Testis (tissue), 3 donors: ENCODE measurements around the gene TSPAN17. TPM values are rescaled to one million over a fixed set of nuclear protein-coding genes. Genes with fewer than 3 reads are reported as not detected.

ENCODE experiments used
- DNase-seq: peaks from one replicate; pipeline ENCODE4 v3.0.0-alpha.2; 2019
- H3K27ac ChIP-seq, 2 donors: fragments of 200-600 bp; sonication (generic); one replicate each; pipeline ENCODE4 v1.5.1; 2019
- H3K27me3 ChIP-seq: fragments of 200-600 bp; sonication (generic); one replicate; pipeline ENCODE4 v1.5.1; 2019
- H3K36me3 ChIP-seq: fragments of 200-600 bp; sonication (generic); one replicate; pipeline ENCODE4 v1.5.1; 2017; ENCODE audit warnings: low read depth; ENCODE audit errors: missing control alignments
- H3K4me1 ChIP-seq: fragments of 200-600 bp; sonication (generic); one replicate; pipeline ENCODE4 v1.5.1; 2019
- H3K4me3 ChIP-seq, 2 donors: fragments of 200-600 bp; sonication (generic); one replicate each; pipeline ENCODE4 v1.5.1; 2017 to 2019
- H3K9me3 ChIP-seq: fragments of 200-600 bp; sonication (generic); one replicate; pipeline ENCODE4 v1.5.1; 2017
- CTCF ChIP-seq, 3 experiments: fragments of 450-650 bp in 2 of 3; fragments of 200-600 bp in 1 of 3; sonication (generic) in 1 of 3; IDR thresholded peaks; one replicate each; pipeline ENCODE4 v1.5.1; 2016 to 2019; ENCODE audit warnings: antibody characterized with exemption in 3 of 3, mild to moderate bottlenecking in 2 of 3, moderate library complexity in 1 of 3
- POLR2A ChIP-seq: fragments of 450-650 bp; IDR thresholded peaks from one replicate; pipeline ENCODE4 v1.6.1; 2017; ENCODE audit warnings: antibody characterized with exemption, mild to moderate bottlenecking, moderate library complexity
- WGBS, 2 donors: methylation state at CpG; one replicate each; pipeline ENCODE4 v1.1.5; 2018; 5-methylcytosine and 5-hydroxymethylcytosine counted together
- intact Hi-C: fragments of 100-400 bp; cut with DNase I; formaldehyde crosslinking; loops from one replicate; pipeline ENCODE4 v1.15.1; 2023; ENCODE audit warnings: low total_unique reads
- polyA plus RNA-seq: library from polyadenylated mRNA; stranded (reverse); fragments of 350-450 nt; fragmentation: Illumina TruSeq; extraction: RNeasy Lipid Tissue Mini Kit (QIAGEN cat#74804); gene quantifications from one replicate; pipeline ENCODE4 v1.2.3, GENCODE V29; 2014; ENCODE audit warnings: low read depth, low replicate concordance; ENCODE audit not compliant: insufficient read depth
- total RNA-seq, 2 donors: library from RNA; depleted of rRNA; stranded (reverse); fragments of >200 nt; gene quantifications; one replicate each; pipeline ENCODE4 v1.2.3, GENCODE V29; 2016

The TSPAN17 gene
- total and polyA plus RNA-seq, 3 donors from 2014 or later: 31.7 to 57.0 (median 51.7) TPM

- peak overlapping the region in 1 of 2 donors; percentile 10 for H3K4me3 ChIP-seq
- no peaks in the 10 kb centered on the region for H3K27me3 ChIP-seq
- no peaks in the 10 kb centered on the region for H3K4me1 ChIP-seq
- H3K36me3 ChIP-seq: no peaks in the 10 kb centered on the region
- TF ChIP-seq CTCF (IDR thresholded peaks at IDR 0.05) (no peak), POLR2A (no peak)
- no peaks in the 10 kb centered on the region for H3K9me3 ChIP-seq
- H3K27ac ChIP-seq: no peak overlapping the region
- intact Hi-C loops: no loop called here
- DNase-seq: no peak
- WGBS, 2 donors: 35 to 53% methylated on average over 10 to 31 of the region's 31 CpGs
Measured at GRCh38 chr5:176679365-176680225, 32.3 kb downstream of the TSPAN17 start.

- DNase-seq: no peak
- Histone ChIP-seq H3K4me3 (peak overlapping the region in 1 of 2 donors; percentile 10), H3K27me3 (no peaks in the 10 kb centered on the region), H3K27ac (no peak overlapping the region), H3K4me1 (no peaks in the 10 kb centered on the region), H3K36me3 (no peaks in the 10 kb centered on the region), H3K9me3 (no peaks in the 10 kb centered on the region)
- TF ChIP-seq POLR2A: no peak
- no peak for TF ChIP-seq CTCF (IDR thresholded peaks at IDR 0.05)
- intact Hi-C loops: no loop called here
- WGBS, 2 donors: 8% methylated on average over 32 of the region's 33 CpGs; no CpG with 5 or more reads in 1 of the 2 donors
Measured at GRCh38 chr5:176680226-176680563, 32.9 kb downstream of the TSPAN17 start.

- no peak for DNase-seq
- no peaks in the 10 kb centered on the region for H3K9me3 ChIP-seq
- H3K36me3 ChIP-seq: no peaks in the 10 kb centered on the region
- intact Hi-C loops: no loop called here
- no peak overlapping the region for H3K4me3 ChIP-seq
- no peaks in the 10 kb centered on the region for H3K4me1 ChIP-seq
- H3K27me3 ChIP-seq: no peaks in the 10 kb centered on the region
- H3K27ac ChIP-seq: no peak overlapping the region
- TF ChIP-seq POLR2A: no peak
- TF ChIP-seq CTCF (IDR thresholded peaks at IDR 0.05): no peak
- WGBS, 2 donors: 74 to 79% methylated on average over 6 of the region's 6 CpGs
Measured at GRCh38 chr5:176682016-176682531, 34.8 kb downstream of the TSPAN17 start.

- intact Hi-C loops: no loop called here
- Histone ChIP-seq H3K4me1 (no peaks in the 10 kb centered on the region), H3K27me3 (no peaks in the 10 kb centered on the region), H3K27ac (no peak overlapping the region), H3K36me3 (no peaks in the 10 kb centered on the region), H3K9me3 (no peaks in the 10 kb centered on the region), H3K4me3 (no peak overlapping the region)
- TF ChIP-seq POLR2A (no peak), CTCF (IDR thresholded peaks at IDR 0.05) (no peak)
- DNase-seq: no peak
Measured at GRCh38 chr5:176685010-176685409, 37.7 kb downstream of the TSPAN17 start.

GRCh38 chr5:176687247-176687646, 40.0 kb downstream of the TSPAN17 start:
- no peak for TF ChIP-seq CTCF (IDR thresholded peaks at IDR 0.05)
- TF ChIP-seq POLR2A: no peak
- intact Hi-C loops: no loop called here
- Histone ChIP-seq H3K4me3 (no peak overlapping the region), H3K27me3 (no peaks in the 10 kb centered on the region), H3K9me3 (no peaks in the 10 kb centered on the region), H3K36me3 (no peaks in the 10 kb centered on the region), H3K27ac (no peak overlapping the region), H3K4me1 (no peaks in the 10 kb centered on the region)
- DNase-seq: no peak
- 86 to 98% methylated on average over 8 to 10 of the region's 10 CpGs for WGBS, 2 donors
